ENCODE results near the gene KIAA2012. TPM values are rescaled to one million over a fixed set of nuclear protein-coding genes. Genes with fewer than 3 reads are reported as not detected.

The KIAA2012 gene
- total RNA-seq, 1 donor from 2014 or later = not detected

- Mint-ChIP-seq H3K4me3 (ENCODE audit: low read depth) (no peak overlapping the region), H3K9me3 (ENCODE audit: low read depth) (peaks cover under 1% of the 10 kb centered on the region), H3K4me1 (ENCODE audit: low read depth) (peaks cover 1% of the 10 kb centered on the region), H3K27ac (no peak overlapping the region), H3K27me3 (peaks cover 36% of the 10 kb centered on the region), H3K36me3 (ENCODE audit: insufficient read depth) (no peaks in the 10 kb centered on the region)
- DNase-seq (ENCODE audit: low spot score, unreplicated experiment) = no peak
- TF ChIP-seq CTCF (IDR thresholded peaks at IDR 0.05; ENCODE audit: unreplicated experiment) = no peak
These were observed 98.3 kb downstream of the KIAA2012 start for GRCh38 chr2:202171241-202171825.

DNA sequence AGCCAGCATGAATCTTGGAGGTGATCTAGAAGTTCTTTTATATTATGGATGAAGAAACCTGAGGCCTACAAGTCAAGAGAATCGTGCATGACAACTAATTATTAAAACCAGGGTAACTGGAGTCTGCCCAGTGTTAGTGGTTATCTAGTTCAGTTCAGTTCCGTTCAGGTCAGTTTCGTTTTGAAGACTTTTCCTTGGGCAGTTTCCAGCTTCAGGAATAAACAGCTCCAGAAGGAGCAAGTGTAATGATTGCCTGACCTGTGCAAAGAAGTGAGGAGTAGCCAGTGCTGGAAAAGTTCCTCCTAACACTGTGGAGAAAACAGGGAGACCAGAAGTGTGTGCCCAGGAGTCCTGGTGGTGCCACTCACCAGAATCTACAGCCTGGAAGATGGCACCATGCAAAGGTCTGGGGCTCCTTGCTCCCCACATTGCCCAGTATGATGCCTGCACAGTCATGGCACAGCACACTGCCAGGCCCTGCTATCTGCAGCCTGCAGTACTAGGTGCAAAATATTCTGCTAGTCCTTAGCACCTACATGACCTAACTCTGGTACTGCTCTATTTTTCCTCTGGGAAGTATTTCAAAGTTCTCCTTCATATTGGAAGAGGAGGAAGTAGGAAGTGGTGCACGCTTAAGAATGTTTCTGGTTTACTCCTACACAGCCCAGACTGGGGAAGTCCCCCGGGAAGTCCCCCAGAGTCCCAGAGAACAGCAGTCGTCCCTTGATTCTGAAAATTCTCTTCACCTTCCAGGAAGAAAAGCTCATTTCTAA lies 99.6 kb downstream of the KIAA2012 start:
- H3K27me3 Mint-ChIP-seq = peaks cover 36% of the 10 kb centered on the region
- peaks cover 1% of the 10 kb centered on the region for H3K4me1 Mint-ChIP-seq (ENCODE audit: low read depth)
- peaks cover 2% of the 10 kb centered on the region for H3K36me3 Mint-ChIP-seq (ENCODE audit: insufficient read depth)
- DNase-seq (ENCODE audit: low spot score, unreplicated experiment) = no peak
- peaks cover 3% of the 10 kb centered on the region for H3K9me3 Mint-ChIP-seq (ENCODE audit: low read depth)
- H3K4me3 Mint-ChIP-seq (ENCODE audit: low read depth) = no peak overlapping the region
- H3K27ac Mint-ChIP-seq = no peak overlapping the region
- no peak for TF ChIP-seq CTCF (IDR thresholded peaks at IDR 0.05; ENCODE audit: unreplicated experiment)

- H3K9me3 Mint-ChIP-seq (ENCODE audit: low read depth) = peaks cover 7% of the 10 kb centered on the region
- peak; percentile 41 for DNase-seq (ENCODE audit: low spot score, unreplicated experiment)
- no peak overlapping the region for H3K4me3 Mint-ChIP-seq (ENCODE audit: low read depth)
- no peak overlapping the region for H3K27ac Mint-ChIP-seq
- TF ChIP-seq CTCF (IDR thresholded peaks at IDR 0.05; ENCODE audit: unreplicated experiment) = peak; percentile 90
- peaks cover 2% of the 10 kb centered on the region for H3K36me3 Mint-ChIP-seq (ENCODE audit: insufficient read depth)
- H3K27me3 Mint-ChIP-seq = no peaks in the 10 kb centered on the region
- peaks cover 4% of the 10 kb centered on the region for H3K4me1 Mint-ChIP-seq (ENCODE audit: low read depth)
These were observed 105.4 kb downstream of the KIAA2012 start for GRCh38 chr2:202178346-202178958.

DNA sequence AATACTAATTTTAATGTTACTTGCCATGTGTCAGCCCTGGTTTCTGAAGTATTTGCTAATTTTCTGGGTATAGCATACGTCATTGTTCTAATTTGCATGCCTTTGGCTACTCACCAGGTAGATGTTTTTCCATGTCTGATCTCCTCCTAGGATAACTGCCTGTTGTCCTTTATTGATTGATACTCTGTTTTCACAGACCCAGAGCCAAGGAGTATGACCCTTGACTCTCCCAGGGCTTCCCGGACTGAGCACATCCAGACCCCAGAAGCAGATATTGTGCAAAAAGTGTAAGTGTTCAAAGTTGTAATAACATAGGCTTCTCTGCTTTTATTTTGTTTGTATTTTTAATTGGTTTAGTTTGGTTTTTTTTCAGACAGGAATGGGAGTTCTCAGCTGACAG lies 111.5 kb downstream of the KIAA2012 start:
- Mint-ChIP-seq H3K27me3 (no peaks in the 10 kb centered on the region), H3K9me3 (ENCODE audit: low read depth) (peaks cover 4% of the 10 kb centered on the region)

More for the DNA sequence above, 111.5 kb downstream of the KIAA2012 start:
- no peak overlapping the region for H3K4me3 Mint-ChIP-seq (ENCODE audit: low read depth)
- H3K36me3 Mint-ChIP-seq (ENCODE audit: insufficient read depth) = no peaks in the 10 kb centered on the region
- no peak for DNase-seq (ENCODE audit: low spot score, unreplicated experiment)
- H3K27ac Mint-ChIP-seq = peak overlapping the region; percentile 54
- H3K4me1 Mint-ChIP-seq (ENCODE audit: low read depth) = peaks cover 3% of the 10 kb centered on the region
- no peak for TF ChIP-seq CTCF (IDR thresholded peaks at IDR 0.05; ENCODE audit: unreplicated experiment)
